Panc1 (cell line): ENCODE results near the gene ACACA. TPM values are rescaled to one million over a fixed set of nuclear protein-coding genes. Genes with fewer than 3 reads are reported as not detected.

Experiments
- ATAC-seq: fragments of 200-7000 bp; cut with Tn5 transposase; 2 replicates; pipeline ENCODE4 v1.9.1; 2020; ENCODE audit warnings: mild to moderate bottlenecking, moderate library complexity
- BruUV-seq: library from RNA; stranded (reverse); fragments of 400-500 nt; replicated peaks from 2 replicates; lab custom pipeline; 2021; lab: Mats Ljungman, UMichigan
- CTCF ChIA-PET: fragments of 300-600 bp; sonication (Branson Sonifier 250); formaldehyde crosslinking; loops from one replicate; lab custom pipeline; 2022; ENCODE audit warnings: antibody characterized with exemption; lab: Charles Lee
- POLR2A ChIA-PET: fragments of 300-600 bp; sonication (Branson Sonifier 250); formaldehyde crosslinking; loops from one replicate; lab custom pipeline; 2022; ENCODE audit warnings: antibody characterized with exemption; lab: Charles Lee
- DNase-seq: peaks from one replicate; pipeline ENCODE4 v3.0.0-alpha.2; 2010; ENCODE audit warnings: low read depth, low spot score
- H3K27ac ChIP-seq: 2 replicates; pipeline ENCODE4 v1.5.1; 2011; ENCODE audit warnings: mild to moderate bottlenecking, low read length, inconsistent platforms
- H3K27me3 ChIP-seq: fragments of 200-500 bp; sonication (Bioruptor generic); 2 replicates; pipeline ENCODE4 v1.6.0; 2014; ENCODE audit warnings: low read length, inconsistent platforms; ENCODE audit not compliant: control insufficient read depth, insufficient read depth
- H3K36me3 ChIP-seq: fragments of 200-500 bp; sonication (Bioruptor generic); 2 replicates; pipeline ENCODE4 v1.5.1; 2014; ENCODE audit warnings: inconsistent platforms, mild to moderate bottlenecking, low read length, moderate library complexity; ENCODE audit not compliant: control insufficient read depth, insufficient read depth
- H3K4me1 ChIP-seq: 2 replicates; pipeline ENCODE4 v1.5.1; 2011; ENCODE audit warnings: inconsistent platforms, mild to moderate bottlenecking, low read length, moderate library complexity; ENCODE audit not compliant: control insufficient read depth, insufficient read depth
- H3K4me3 ChIP-seq, 2 experiments: 2 replicates each; pipeline ENCODE4 v1.5.1; 2011 to 2012; ENCODE audit warnings: low read depth in 2 of 2, low read length in 2 of 2, mild to moderate bottlenecking in 2 of 2, inconsistent platforms in 1 of 2, moderate library complexity in 1 of 2
- H3K9me3 ChIP-seq: fragments of 200-500 bp; sonication (Bioruptor generic); 2 replicates; pipeline ENCODE4 v1.5.1; 2014; ENCODE audit warnings: low read depth, mild to moderate bottlenecking, inconsistent platforms, low read length, moderate library complexity; ENCODE audit not compliant: control insufficient read depth, insufficient read depth
- POLR2AphosphoS5 ChIP-seq: IDR thresholded peaks from 2 replicates; pipeline ENCODE4 v1.6.1; 2012; ENCODE audit warnings: mild to moderate bottlenecking, low read depth, low read length, moderate library complexity
- SIN3A ChIP-seq: IDR thresholded peaks from 2 replicates; pipeline ENCODE4 v1.6.1; 2012; ENCODE audit warnings: low read depth, mild to moderate bottlenecking, low read length, moderate library complexity, borderline replicate concordance; ENCODE audit not compliant: insufficient read depth
- TCF7L2 ChIP-seq: IDR thresholded peaks from 2 replicates; pipeline ENCODE4 v1.6.1; 2011; ENCODE audit warnings: mild to moderate bottlenecking, low read depth, low read length, inconsistent platforms
- in situ Hi-C: cut with HindIII; loops from 2 replicates; pipeline ENCODE4 v1.10.0; 2016; ENCODE audit warnings: low sequenced_read_pairs, low pct_unique_long_range_greater_than_20kb
- intact Hi-C: fragments of 100-400 bp; cut with micrococcal nuclease; formaldehyde crosslinking; loops from one replicate; pipeline ENCODE4 v1.10.0; 2022; ENCODE audit not compliant: unreplicated experiment
- total RNA-seq: library from RNA; stranded (reverse); gene quantifications from one replicate; pipeline ENCODE4 v1.2.1, GENCODE V29; 2021; ENCODE audit not compliant: unreplicated experiment
- TF ChIP-seq, protein P1 (sequence below), 2 experiments: IDR thresholded peaks; 2 replicates each; pipeline ENCODE4 v1.6.1; 2011 to 2012; ENCODE audit warnings: low read depth in 2 of 2, control low read depth in 1 of 2, low read length in 1 of 2, mild to moderate bottlenecking in 1 of 2, moderate library complexity in 1 of 2; ENCODE audit not compliant: insufficient read depth in 1 of 2
- TF ChIP-seq, protein P2 (sequence below): fragments of 450-650 bp; IDR thresholded peaks from 2 replicates; pipeline ENCODE4 v1.5.1; 2017; ENCODE audit warnings: mild to moderate bottlenecking

ACACA gene
- total RNA-seq, 1 experiment from 2014 or later, result 131 TPM

DNA sequence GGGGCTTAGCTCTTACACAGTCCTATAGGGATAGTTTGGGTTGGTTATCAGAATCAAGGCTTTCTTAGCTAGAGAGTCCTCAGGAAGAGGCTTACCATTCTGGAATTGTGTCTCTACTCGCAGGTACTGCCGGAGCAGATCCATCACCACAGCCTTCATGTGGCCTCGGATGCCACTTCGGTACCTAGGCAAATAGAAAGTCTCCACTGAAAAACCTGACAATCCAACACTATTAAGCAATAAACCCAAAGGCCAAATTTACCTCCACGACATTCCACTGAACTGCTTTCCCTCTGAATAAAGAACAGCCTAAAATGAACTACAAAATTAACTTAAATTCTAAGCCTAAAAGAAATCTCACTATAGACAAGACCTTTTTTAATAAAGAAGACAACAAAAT is 166.3 kb downstream of the ACACA start:
- intact Hi-C loops (no loop called here), in situ Hi-C loops (no loop called here)
- H3K9me3 ChIP-seq, result no peaks in the 10 kb centered on the region
- H3K4me1 ChIP-seq, result no peaks in the 10 kb centered on the region
- DNase-seq (no peak), ATAC-seq (no peak)
- H3K27me3 ChIP-seq, result no peaks in the 10 kb centered on the region
- no peak overlapping the region for H3K4me3 ChIP-seq
- BruUV-seq, result no TSS peak
- peaks cover 26% of the 10 kb centered on the region for H3K36me3 ChIP-seq
- POLR2A ChIA-PET, result interaction anchor here (0.5 kb wide), 1 partner anchor 47 kb away, joined by 7 read pairs; no protein-coding TSS in a partner anchor
- TF ChIP-seq, protein P1, sequence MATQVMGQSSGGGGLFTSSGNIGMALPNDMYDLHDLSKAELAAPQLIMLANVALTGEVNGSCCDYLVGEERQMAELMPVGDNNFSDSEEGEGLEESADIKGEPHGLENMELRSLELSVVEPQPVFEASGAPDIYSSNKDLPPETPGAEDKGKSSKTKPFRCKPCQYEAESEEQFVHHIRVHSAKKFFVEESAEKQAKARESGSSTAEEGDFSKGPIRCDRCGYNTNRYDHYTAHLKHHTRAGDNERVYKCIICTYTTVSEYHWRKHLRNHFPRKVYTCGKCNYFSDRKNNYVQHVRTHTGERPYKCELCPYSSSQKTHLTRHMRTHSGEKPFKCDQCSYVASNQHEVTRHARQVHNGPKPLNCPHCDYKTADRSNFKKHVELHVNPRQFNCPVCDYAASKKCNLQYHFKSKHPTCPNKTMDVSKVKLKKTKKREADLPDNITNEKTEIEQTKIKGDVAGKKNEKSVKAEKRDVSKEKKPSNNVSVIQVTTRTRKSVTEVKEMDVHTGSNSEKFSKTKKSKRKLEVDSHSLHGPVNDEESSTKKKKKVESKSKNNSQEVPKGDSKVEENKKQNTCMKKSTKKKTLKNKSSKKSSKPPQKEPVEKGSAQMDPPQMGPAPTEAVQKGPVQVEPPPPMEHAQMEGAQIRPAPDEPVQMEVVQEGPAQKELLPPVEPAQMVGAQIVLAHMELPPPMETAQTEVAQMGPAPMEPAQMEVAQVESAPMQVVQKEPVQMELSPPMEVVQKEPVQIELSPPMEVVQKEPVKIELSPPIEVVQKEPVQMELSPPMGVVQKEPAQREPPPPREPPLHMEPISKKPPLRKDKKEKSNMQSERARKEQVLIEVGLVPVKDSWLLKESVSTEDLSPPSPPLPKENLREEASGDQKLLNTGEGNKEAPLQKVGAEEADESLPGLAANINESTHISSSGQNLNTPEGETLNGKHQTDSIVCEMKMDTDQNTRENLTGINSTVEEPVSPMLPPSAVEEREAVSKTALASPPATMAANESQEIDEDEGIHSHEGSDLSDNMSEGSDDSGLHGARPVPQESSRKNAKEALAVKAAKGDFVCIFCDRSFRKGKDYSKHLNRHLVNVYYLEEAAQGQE (IDR thresholded peaks at IDR 0.05; ENCODE audit: insufficient read depth in 1 of 2, low read depth in 2 of 2, low read length in 1 of 2), result no peak
- TF ChIP-seq SIN3A, result no peak
- CTCF ChIA-PET, result no interaction called here
- no peak overlapping the region for H3K27ac ChIP-seq

GRCh38 chr17:37239690-37240334 is 166.8 kb downstream of the ACACA start:
- ChIA-PET CTCF (no interaction called here), POLR2A (interaction anchor here (0.5 kb wide), 1 partner anchor 47 kb away, joined by 7 read pairs; no protein-coding TSS in a partner anchor)
- peaks cover 26% of the 10 kb centered on the region for H3K36me3 ChIP-seq
- ATAC-seq (no peak), DNase-seq (no peak)
- no peaks in the 10 kb centered on the region for H3K4me1 ChIP-seq
- intact Hi-C loops, result no loop called here
- H3K9me3 ChIP-seq, result no peaks in the 10 kb centered on the region
- no peak overlapping the region for H3K27ac ChIP-seq
- no peak overlapping the region for H3K4me3 ChIP-seq
- no TSS peak for BruUV-seq
- H3K27me3 ChIP-seq, result no peaks in the 10 kb centered on the region
- in situ Hi-C loops, result no loop called here
- TF ChIP-seq POLR2AphosphoS5 (no peak), SIN3A (no peak), TCF7L2 (no peak)
- TF ChIP-seq, protein P1 (IDR thresholded peaks at IDR 0.05; ENCODE audit: insufficient read depth in 1 of 2, low read depth in 2 of 2, low read length in 1 of 2), result no peak
- TF ChIP-seq, protein P2, sequence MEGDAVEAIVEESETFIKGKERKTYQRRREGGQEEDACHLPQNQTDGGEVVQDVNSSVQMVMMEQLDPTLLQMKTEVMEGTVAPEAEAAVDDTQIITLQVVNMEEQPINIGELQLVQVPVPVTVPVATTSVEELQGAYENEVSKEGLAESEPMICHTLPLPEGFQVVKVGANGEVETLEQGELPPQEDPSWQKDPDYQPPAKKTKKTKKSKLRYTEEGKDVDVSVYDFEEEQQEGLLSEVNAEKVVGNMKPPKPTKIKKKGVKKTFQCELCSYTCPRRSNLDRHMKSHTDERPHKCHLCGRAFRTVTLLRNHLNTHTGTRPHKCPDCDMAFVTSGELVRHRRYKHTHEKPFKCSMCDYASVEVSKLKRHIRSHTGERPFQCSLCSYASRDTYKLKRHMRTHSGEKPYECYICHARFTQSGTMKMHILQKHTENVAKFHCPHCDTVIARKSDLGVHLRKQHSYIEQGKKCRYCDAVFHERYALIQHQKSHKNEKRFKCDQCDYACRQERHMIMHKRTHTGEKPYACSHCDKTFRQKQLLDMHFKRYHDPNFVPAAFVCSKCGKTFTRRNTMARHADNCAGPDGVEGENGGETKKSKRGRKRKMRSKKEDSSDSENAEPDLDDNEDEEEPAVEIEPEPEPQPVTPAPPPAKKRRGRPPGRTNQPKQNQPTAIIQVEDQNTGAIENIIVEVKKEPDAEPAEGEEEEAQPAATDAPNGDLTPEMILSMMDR, result peak; percentile 49; the same call in 1 of the 2 replicates
